GM18867 (cell line): ENCODE data around the gene IL11.

Experiments
- ATAC-seq: cut with Tn5 transposase; IDR thresholded peaks from one replicate; pipeline ENCODE4 v1.9.1; 2021; ENCODE audit warnings: mild to moderate bottlenecking, moderate library complexity; ENCODE audit not compliant: unreplicated experiment

IL11 gene

GRCh38 chr19:55353803-55354697, 16.2 kb downstream of the IL11 start:
- ATAC-seq, result no peak

DNA sequence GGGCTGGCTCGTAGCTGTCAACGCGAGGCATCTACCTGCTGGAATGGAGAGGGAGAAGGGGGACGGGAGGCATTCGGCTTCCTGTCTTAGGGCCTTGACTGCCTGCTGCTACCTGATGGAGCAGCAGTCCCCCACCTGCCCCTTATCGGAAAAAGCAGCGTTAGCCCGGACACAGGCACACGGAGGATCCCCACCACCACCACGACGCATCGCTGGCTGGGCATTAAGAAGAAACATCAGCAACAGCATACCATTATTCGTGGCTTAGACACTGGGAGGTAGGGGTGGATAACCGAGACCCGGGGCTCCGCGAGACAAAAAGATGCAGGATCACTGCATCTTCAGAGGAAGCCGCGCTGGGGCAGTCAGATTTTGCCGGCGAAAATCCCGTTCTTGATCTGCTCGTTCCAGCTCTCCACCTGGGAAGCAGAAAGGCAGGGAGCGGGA, 16.9 kb downstream of the IL11 start:
- ATAC-seq, result no peak

DNA sequence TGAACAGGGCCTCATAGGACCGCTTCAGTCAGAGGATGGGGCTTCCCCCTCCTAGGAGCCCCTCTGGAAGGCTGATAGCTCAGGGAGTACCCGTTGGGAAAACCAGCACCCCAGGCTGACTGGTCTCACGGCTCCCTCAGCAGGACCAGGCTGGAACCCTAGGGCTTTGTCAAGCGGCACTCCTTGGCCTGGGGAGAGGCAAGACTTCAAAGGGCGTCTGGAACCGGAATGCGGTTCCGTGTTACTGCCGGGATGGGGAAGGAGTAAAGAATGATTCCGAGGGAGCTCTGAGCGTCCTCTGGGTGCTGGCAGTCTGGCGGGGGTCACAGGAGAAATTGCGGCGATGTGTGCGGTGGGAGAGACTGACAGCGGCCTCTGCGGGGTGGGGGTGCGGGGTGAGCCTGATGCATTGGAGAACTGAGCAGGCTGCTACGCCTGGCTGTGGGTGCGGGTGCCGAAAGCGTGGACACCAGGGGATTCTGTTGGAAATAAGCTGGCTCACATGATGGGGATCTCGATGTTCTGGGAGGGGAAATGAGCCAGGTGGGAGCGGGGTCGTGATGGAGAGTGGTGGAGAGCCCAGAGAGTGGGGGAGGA, 17.6 kb downstream of the IL11 start:
- no peak for ATAC-seq

GRCh38 chr19:55352040-55352439, 18.2 kb downstream of the IL11 start:
- no peak for ATAC-seq

- no peak for ATAC-seq
Observed at GRCh38 chr19:55350620-55351315, 19.5 kb downstream of the IL11 start.

DNA sequence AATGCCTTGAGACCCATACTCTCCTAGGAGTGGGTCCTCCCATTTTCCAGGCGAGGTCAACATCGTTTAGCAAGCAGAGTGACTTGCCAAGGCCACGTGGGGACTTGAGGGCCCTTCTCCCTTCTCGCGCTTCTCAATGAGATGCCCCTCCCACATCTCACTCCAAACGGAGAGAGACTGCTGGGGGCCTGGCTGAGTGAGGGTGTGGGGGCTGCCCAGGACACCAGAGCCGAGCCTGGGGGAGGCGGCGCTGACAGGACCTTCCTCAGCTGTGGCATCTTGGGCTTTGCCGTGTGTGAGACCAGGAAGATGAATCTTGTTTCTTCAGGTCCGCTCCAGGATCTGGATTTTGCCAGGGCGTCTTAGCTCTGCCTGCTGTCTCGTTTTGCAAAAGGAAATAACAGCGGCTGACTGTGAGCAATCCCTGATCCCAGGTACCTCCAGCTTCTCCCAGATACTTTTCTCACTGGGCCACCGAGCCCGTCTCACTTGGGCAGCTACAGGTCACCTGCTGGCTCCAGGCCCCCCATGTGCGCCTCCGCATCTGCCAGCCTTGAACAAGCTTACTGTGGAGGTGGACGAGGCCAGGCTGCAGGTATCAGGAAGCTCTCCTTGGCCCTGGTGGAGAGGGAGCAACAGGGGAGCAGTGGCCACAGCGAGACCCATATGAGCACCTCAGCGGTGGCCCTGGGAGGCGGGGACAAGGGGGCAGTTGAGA, 21.8 kb downstream of the IL11 start:
- ATAC-seq, result no peak

DNA sequence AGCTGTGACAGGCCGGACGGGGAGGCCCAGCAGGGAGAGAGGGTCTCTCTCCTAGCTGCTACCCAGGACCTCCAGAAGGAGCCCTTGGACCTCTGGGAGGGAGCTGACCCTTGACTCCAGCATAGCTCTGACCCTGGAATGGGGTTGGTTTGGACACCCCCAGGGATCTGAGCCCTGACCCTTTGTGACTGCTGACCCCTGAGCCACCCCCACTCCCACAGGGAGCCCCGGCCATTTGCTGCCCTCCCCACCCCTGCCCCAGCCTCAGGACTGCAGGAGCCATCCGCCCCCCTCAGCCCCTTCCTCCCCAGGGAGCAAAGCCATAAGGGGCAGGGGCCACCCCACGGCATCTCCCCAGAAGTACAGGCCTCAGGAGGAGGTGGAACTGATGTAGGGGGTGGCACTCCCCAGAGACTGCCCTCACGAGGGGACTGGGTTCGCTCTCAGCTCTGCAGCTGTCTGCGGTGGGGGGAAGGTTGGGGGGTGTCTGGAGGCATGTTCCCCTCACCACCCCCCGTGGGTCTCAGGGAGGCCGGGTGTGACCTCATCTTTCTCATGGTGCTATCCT, 22.7 kb downstream of the IL11 start:
- no peak for ATAC-seq

DNA sequence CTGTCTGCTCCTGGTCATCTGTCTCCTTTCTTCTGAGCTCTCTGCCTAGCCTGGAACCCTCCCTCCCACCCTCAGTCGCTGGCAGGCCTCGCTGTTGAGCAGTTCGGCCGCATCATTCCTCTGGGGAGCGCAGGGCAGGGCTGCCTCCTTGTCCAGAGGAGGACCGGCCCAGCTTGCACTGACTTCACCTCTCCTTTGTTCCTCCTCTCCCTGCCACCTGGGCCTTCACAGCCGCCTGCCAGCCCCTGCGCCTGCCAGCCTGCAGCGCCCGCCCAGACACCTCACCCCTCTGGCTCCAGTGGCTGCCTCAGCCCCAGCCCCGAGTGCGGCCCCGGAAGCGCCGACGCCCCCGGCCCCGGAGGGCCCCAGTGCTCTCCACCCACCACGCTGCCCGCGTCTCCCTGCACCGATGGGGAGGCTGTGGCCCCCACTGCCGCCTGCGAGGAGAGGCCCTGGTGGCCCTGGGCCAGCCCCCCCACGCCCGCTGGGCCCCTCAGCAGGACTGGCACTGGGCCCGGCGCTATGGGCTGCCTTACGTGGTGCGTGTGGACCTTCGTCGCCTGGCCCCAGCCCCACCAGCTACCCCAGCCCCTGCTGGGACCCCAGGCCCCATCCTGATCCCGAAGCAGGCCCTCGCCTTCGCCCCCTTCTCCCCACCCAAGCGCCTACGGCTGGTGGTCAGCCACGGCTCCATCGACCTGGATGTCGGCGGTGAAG, 23.4 kb downstream of the IL11 start:
- no peak for ATAC-seq

GRCh38 chr19:55345818-55346724, 24.2 kb downstream of the IL11 start:
- ATAC-seq, result no peak

DNA sequence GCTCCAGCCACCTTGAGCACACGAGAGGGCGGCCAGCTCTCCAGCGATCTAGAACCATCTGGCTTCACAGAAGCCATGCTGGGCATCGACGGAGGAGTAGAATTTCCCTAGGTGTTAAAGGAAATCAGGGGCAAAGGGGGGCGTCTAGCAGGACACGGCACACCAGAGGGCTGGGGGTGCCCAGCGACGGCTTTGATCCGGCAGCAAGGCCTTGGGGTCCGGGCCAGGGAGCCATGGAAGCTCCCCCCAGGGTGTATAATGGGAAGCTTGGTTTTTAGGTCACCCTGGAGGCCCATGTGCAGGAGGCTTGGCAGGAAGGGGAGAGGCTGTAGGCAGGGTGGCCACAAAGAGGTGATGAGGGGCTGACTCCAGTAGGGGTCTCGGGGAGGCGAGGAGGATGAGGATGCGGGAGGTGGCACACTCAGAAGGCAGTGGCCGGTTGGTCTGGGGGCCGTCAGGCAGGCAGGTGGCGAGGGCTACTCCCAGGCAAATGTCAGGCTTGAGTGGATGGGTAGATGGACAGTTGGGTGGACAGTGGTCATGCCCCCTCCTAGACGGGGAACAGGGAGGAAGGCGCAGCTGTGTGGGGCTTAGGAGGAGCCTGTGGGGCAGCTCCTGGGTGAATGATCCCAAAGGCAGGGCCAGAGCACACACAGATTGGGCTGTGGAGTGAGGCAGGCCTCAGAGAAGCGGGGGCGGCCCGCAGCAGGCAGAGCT, 25.0 kb downstream of the IL11 start:
- ATAC-seq, result no peak

DNA sequence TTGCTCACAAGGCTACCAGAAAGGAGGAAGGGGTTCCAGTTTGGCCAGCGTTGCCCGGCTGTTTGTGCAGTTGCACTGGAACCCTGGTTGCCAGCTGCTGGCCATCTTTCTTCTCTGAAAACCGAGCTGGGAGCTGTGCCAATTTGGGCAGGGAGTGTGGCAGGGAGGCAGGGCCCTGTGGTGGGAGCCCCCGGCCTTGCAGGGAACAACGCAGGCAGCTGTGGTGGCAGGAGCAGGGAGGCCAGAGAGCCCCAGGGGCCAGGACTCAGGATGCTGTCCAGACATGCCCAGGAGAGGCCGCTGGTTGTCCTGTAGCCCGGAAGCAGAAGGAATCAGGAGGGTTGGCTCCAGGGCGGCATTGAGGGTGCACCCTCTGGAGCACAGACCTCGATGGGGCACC, 25.8 kb downstream of the IL11 start:
- ATAC-seq, result no peak

DNA sequence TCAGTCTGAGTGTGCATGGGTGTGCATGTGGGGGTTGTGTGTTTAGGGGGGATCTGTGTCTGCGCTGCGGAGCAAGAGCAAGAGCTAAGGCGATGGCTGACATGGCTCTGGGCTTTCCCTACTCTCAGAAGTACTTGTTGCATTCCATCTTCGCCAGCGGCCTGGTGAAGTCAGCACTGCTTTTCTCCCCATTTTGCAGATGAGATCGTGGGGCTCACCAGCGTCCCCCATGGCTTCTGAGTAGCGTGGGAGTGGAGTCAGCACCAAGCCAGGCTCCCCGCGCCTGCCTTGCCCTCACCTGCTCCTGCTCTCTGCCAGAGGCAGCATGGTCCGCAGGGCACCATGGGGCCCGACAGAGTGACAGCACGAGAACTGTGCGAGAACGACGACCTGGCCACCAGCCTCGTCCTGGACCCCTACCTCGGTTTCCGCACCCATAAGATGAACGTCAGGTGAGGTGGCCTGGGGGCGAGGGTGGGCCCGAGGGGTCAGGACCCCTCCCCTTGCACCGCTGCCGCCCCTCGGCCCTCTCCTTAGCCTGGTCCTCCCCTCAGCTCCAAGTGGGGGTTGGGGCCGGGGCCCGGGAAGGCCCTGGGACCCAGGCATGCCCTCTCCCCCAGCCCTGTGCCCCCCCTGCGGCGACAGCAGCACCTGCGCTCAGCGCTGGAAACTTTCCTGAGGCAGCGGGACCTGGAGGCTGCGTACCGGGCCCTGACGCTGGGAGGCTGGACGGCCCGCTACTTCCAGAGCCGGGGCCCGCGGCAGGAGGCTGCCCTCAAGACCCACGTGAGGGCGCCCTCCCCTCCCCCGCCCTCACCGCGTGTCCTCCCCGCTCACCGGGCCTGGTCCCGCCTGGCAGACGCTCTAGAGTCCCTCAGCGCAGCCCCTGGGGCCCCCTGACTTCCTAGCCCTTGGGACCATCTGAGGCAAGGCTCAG, 28.4 kb downstream of the IL11 start:
- ATAC-seq, result no peak

GRCh38 chr19:55341171-55341588, 29.1 kb downstream of the IL11 start:
- ATAC-seq, result no peak

DNA sequence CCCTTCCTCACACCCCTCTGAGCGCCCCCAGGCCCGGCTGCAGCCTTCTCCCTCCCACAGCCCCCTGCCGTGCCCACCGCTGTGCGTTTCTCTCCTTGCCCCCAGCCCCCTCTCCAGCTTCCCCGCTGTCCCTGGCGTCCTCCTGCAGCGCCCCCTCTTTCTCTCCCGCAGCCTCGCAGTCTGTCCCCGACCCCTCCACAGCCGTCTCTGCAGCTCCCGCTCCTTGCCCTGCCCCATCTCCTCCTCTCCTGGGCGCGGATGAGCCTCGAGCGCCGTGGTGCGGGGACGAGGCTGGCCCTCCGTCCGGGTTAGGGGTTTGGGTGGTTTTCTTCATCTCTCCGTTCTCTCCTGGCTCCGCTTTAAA, 29.5 kb downstream of the IL11 start:
- ATAC-seq, result no peak

- ATAC-seq, result no peak
Observed at GRCh38 chr19:55339889-55340783, 30.1 kb downstream of the IL11 start.

DNA sequence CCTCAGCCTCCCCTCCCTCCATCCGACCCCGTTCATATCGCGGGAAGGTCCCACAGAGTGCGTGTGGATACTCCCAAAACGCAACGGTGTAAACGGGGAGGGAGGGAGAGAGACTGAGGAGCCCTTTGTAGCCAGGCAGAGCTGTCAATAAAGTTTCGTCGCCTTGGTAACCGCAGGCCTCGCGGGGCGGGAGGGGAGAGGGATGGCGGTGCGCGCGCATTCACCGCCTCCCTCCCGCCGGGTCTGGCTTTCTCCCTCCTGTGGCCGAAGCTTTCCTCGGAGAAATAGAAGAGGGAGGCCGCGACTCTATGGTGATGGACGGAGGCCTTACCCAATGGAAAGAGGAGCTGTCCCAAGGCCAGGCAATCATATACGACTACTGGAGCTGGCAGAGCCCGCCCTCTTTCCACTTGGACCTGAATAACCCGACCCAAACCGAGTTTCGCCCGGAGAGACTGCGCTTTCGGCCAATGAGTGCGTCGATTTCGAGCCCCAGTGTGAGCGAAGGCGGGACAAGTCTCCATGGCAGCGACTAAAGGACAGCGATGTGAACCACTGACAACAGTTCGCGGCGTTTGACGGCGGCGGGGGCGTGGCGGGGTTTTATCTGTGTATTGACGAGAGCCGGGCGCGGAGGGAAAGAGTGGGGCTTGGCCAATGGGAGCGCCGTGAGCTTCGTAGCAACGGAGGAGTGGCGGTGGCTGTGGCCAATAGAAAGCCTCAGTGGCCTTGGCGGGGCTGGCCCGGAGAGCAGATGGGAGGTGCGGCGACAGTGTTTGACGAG, 31.0 kb downstream of the IL11 start, which contains the start of gene KMT5C:
Gene KMT5C, plus strand, starts transcription at position 772 of the 784 bp plus-strand sequence. CDS start 2,061 bp downstream, outside the sequence.
- peak; percentile 80 for ATAC-seq
